Measurements from ENCODE around the gene LHFPL6. TPM values are rescaled to one million over a fixed set of nuclear protein-coding genes. Genes with fewer than 3 reads are reported as not detected.

LHFPL6 gene
- total and polyA plus RNA-seq, 12 donors, result 41.5 to 65.8 (median 55.4) TPM

GRCh38 chr13:39389013-39389412 is 214.0 kb downstream of the LHFPL6 start:
- WGBS, 2 donors, result 74 to 85% methylated on average over 5 of the region's 5 CpGs
- TF ChIP-seq CTCF (IDR thresholded peaks at IDR 0.05), result no peak
- H3K4me1 ChIP-seq, result peaks cover 4 to 58% (median 24%) of the 10 kb centered on the region in 9 donors

GRCh38 chr13:39385621-39386231 is 217.3 kb downstream of the LHFPL6 start:
- no peaks in the 10 kb centered on the region for H3K9me3 ChIP-seq
- intact Hi-C loops (cut with DNase I), result no loop called here
- peak; percentile 52 to 82 (median 72) for ATAC-seq
- H3K27ac ChIP-seq, result peak overlapping the region in 7 of 10 donors; percentile 6 to 67 (median 44)
- H3K27me3 ChIP-seq, result no peaks in the 10 kb centered on the region
- no peak for TF ChIP-seq CTCF (IDR thresholded peaks at IDR 0.05)
- 14 to 20% methylated on average over 3 of the region's 3 CpGs for WGBS, 2 donors
- H3K4me1 ChIP-seq, result peaks cover 4 to 50% (median 24%) of the 10 kb centered on the region in 9 donors
- DNase-seq, result no peak
- H3K36me3 ChIP-seq, result no peaks in the 10 kb centered on the region
- no peak overlapping the region for H3K4me3 ChIP-seq

More at GRCh38 chr13:39389013-39389412, 214.0 kb downstream of the LHFPL6 start:
- Histone ChIP-seq H3K4me3 (no peak overlapping the region), H3K27ac (peak overlapping the region in 1 of 10 donors; percentile 17), H3K27me3 (no peaks in the 10 kb centered on the region), H3K9me3 (no peaks in the 10 kb centered on the region), H3K36me3 (no peaks in the 10 kb centered on the region)
- DNase-seq (no peak), ATAC-seq (no peak)
- intact Hi-C loops (cut with DNase I), result no loop called here

- peak in 2 of 8 donors; percentile 17 to 18 for ATAC-seq
- no peak for TF ChIP-seq CTCF (IDR thresholded peaks at IDR 0.05)
These were observed 217.8 kb downstream of the LHFPL6 start for GRCh38 chr13:39385154-39385553.

GRCh38 chr13:39381456-39381855 is 221.5 kb downstream of the LHFPL6 start:
- no peak for ATAC-seq
- Histone ChIP-seq H3K9me3 (no peaks in the 10 kb centered on the region), H3K4me3 (no peak overlapping the region), H3K27ac (no peak overlapping the region), H3K36me3 (peaks cover 0 to 10% (median 0%) of the 10 kb centered on the region in 9 donors), H3K4me1 (peaks cover 4 to 58% (median 41%) of the 10 kb centered on the region in 9 donors), H3K27me3 (no peaks in the 10 kb centered on the region)
- no peak for DNase-seq
- intact Hi-C loops (cut with DNase I), result no loop called here
- TF ChIP-seq CTCF (IDR thresholded peaks at IDR 0.05), result no peak
- WGBS, 2 donors, result 73 to 75% methylated on average over 2 of the region's 2 CpGs

More at GRCh38 chr13:39385154-39385553, 217.8 kb downstream of the LHFPL6 start:
- Histone ChIP-seq H3K27ac (peak overlapping the region in 7 of 10 donors; percentile 6 to 67 (median 44)), H3K9me3 (no peaks in the 10 kb centered on the region), H3K4me3 (no peak overlapping the region), H3K27me3 (no peaks in the 10 kb centered on the region), H3K36me3 (no peaks in the 10 kb centered on the region), H3K4me1 (peaks cover 4 to 50% (median 24%) of the 10 kb centered on the region in 9 donors)
- intact Hi-C loops (cut with DNase I), result no loop called here
- no peak for DNase-seq
- 76 to 87% methylated on average over 4 of the region's 4 CpGs for WGBS, 2 donors

Measured in heart right ventricle (tissue), 16 donors.